B cell (primary cell): ENCODE data around the gene ACAD11. TPM values are rescaled to one million over a fixed set of nuclear protein-coding genes. Genes with fewer than 3 reads are reported as not detected.

ENCODE experiments used
- ATAC-seq: fragments of 200-7000 bp; cut with Tn5 transposase; one replicate; pipeline ENCODE4 v1.10.0; 2021; ENCODE audit warnings: low read depth, mild to moderate bottlenecking, moderate number of reproducible peaks, moderate library complexity
- CTCF ChIA-PET: fragments of 350-600 bp; sonication (Branson Sonifier 250); formaldehyde crosslinking; loops from one replicate; lab custom pipeline; 2021; ENCODE audit warnings: antibody characterized with exemption, inconsistent platforms; lab: Charles Lee
- POLR2A ChIA-PET: fragments of 350-600 bp; sonication (Branson Sonifier 250); formaldehyde crosslinking; loops from one replicate; lab custom pipeline; 2021; ENCODE audit warnings: antibody characterized with exemption; lab: Charles Lee
- DNase-seq: peaks from one replicate; pipeline ENCODE4 v3.0.0; 2013
- H2AFZ ChIP-seq: 2 replicates; pipeline ENCODE4 v1.6.1; 2012; ENCODE audit warnings: mild to moderate bottlenecking, low read depth, low read length; ENCODE audit not compliant: insufficient read depth, poor library complexity, severe bottlenecking
- H3K27ac ChIP-seq, 2 donors: 1 replicate in 1 of 2; 2 replicates in 1 of 2; pipeline ENCODE4 v1.5.1; 2012 to 2013; ENCODE audit warnings: low read length in 2 of 2, mild to moderate bottlenecking in 2 of 2, moderate library complexity in 1 of 2
- H3K27me3 ChIP-seq, 4 experiments: fragments of 200-600 bp in 1 of 4; sonication (generic) in 1 of 4; replicated peaks in 1 of 4; 1 replicate in 2 of 4; 2 replicates in 2 of 4; pipeline versions ENCODE4 v1.6.1 to v1.7.0; 2013 to 2016; ENCODE audit warnings: low read length in 3 of 4, mild to moderate bottlenecking in 2 of 4, mixed read lengths in 1 of 4, moderate library complexity in 1 of 4; ENCODE audit not compliant: insufficient read depth in 4 of 4, control insufficient read depth in 3 of 4; ENCODE audit errors: control extremely low read depth in 1 of 4
- H3K36me3 ChIP-seq, 2 experiments: replicated peaks in 1 of 2; 1 replicate in 1 of 2; 2 replicates in 1 of 2; pipeline versions ENCODE4 v1.6.1 to v1.7.1; 2013; ENCODE audit warnings: low read length in 1 of 2; ENCODE audit not compliant: insufficient read depth in 2 of 2, control insufficient read depth in 1 of 2; ENCODE audit errors: control extremely low read depth in 1 of 2, extremely low read depth in 1 of 2
- H3K4me1 ChIP-seq, 2 donors: fragments of 200-600 bp in 1 of 2; sonication (generic) in 1 of 2; 1 replicate in 1 of 2; 2 replicates in 1 of 2; pipeline versions ENCODE4 v1.5.1 to v1.6.1; 2013 to 2017; ENCODE audit warnings: low read length in 2 of 2; ENCODE audit not compliant: control insufficient read depth in 2 of 2, insufficient read depth in 2 of 2
- H3K4me2 ChIP-seq: replicated peaks from 2 replicates; pipeline ENCODE3; 2012; ENCODE audit warnings: mild to moderate bottlenecking, low read depth, low read length; ENCODE audit not compliant: poor library complexity, severe bottlenecking
- H3K4me3 ChIP-seq, 5 experiments: fragments of 200-600 bp in 1 of 5; sonication (generic) in 1 of 5; 1 replicate in 3 of 5; 2 replicates in 2 of 5; pipeline versions ENCODE4 v1.5.1 to v1.7.0; 2011 to 2016; ENCODE audit warnings: low read length in 4 of 5, mild to moderate bottlenecking in 4 of 5, low read depth in 2 of 5, control low read depth in 1 of 5, moderate library complexity in 1 of 5; ENCODE audit not compliant: insufficient read depth in 1 of 5; ENCODE audit errors: control extremely low read depth in 1 of 5, extremely low read depth in 1 of 5
- H3K79me2 ChIP-seq: fragments of 200-600 bp; sonication (generic); one replicate; pipeline ENCODE4 v1.6.0; 2016; ENCODE audit warnings: low read length; ENCODE audit not compliant: control insufficient read depth, insufficient read depth
- H3K9ac ChIP-seq: fragments of 200-600 bp; sonication (generic); 2 replicates; pipeline ENCODE4 v1.6.1; 2017; ENCODE audit warnings: mild to moderate bottlenecking, low read length, moderate library complexity
- H3K9me3 ChIP-seq, 3 donors: one replicate each; pipeline versions ENCODE4 v1.6.1 to v1.7.1; 2013; ENCODE audit warnings: low read length in 2 of 3; ENCODE audit not compliant: control insufficient read depth in 2 of 3, insufficient read depth in 1 of 3; ENCODE audit errors: control extremely low read depth in 1 of 3
- H4K20me1 ChIP-seq: 2 replicates; pipeline ENCODE4 v1.6.0; 2012; ENCODE audit warnings: mild to moderate bottlenecking, low read length; ENCODE audit not compliant: insufficient read depth, control insufficient read depth, poor library complexity, severe bottlenecking
- H3K27ac Mint-ChIP-seq: one replicate; pipeline ENCODE4 v1.8.0; 2021; ENCODE audit warnings: mixed read lengths
- H3K27me3 Mint-ChIP-seq: one replicate; pipeline ENCODE4 v1.8.0; 2021; ENCODE audit warnings: mixed read lengths
- H3K4me1 Mint-ChIP-seq: one replicate; pipeline ENCODE4 v1.8.0; 2021; ENCODE audit warnings: mixed read lengths
- H3K4me3 Mint-ChIP-seq: one replicate; pipeline ENCODE4 v1.8.0; 2021; ENCODE audit warnings: mixed read lengths
- H3K9me3 Mint-ChIP-seq: one replicate; pipeline ENCODE4 v1.8.0; 2022; ENCODE audit warnings: mixed read lengths; ENCODE audit not compliant: insufficient read depth
- CTCF ChIP-seq: fragments of 200-600 bp; IDR thresholded peaks from one replicate; pipeline ENCODE4 v1.8.0; 2022; ENCODE audit warnings: antibody characterized with exemption, mild to moderate bottlenecking
- EZH2 ChIP-seq: IDR thresholded peaks from 2 replicates; pipeline ENCODE4 v1.6.1; 2012; ENCODE audit warnings: borderline replicate concordance, low read depth, mild to moderate bottlenecking, moderate library complexity, low read length; ENCODE audit not compliant: insufficient read depth, poor library complexity, severe bottlenecking
- WGBS: methylation state at CpG from one replicate; pipeline ENCODE4 v1.1.5; 2013; ENCODE audit warnings: missing lambda C conversion rate; ENCODE audit not compliant: insufficient coverage; 5-methylcytosine and 5-hydroxymethylcytosine counted together
- intact Hi-C: fragments of 100-400 bp; cut with micrococcal nuclease; formaldehyde crosslinking; loops from one replicate; pipeline ENCODE4 v1.10.0; 2022
- polyA plus RNA-seq: library from polyadenylated mRNA; depleted of rRNA; stranded (reverse); fragments of >200 nt; gene quantifications from 2 replicates; pipeline ENCODE4 v1.2.3, GENCODE V29; 2012
- total RNA-seq, 2 donors: library from RNA; stranded (reverse); fragments of 120-200 nt in 1 of 2; gene quantifications; 1 replicate in 1 of 2; 2 replicates in 1 of 2; pipeline versions ENCODE4 v1.2.3 to v1.2.4, GENCODE V29; 2013 to 2022

ACAD11 gene
- total and polyA plus RNA-seq, 2 donors (not counting 1 experiment from before 2014, with no cell fraction given) = 23.4 to 26.9 TPM

- ATAC-seq = no peak
- no peak for TF ChIP-seq EZH2
- no peak for TF ChIP-seq CTCF
- H3K4me3 ChIP-seq = no peak overlapping the region
- H3K9ac ChIP-seq = no peak overlapping the region
- intact Hi-C loops = no loop called here
- no peaks in the 10 kb centered on the region for H3K79me2 ChIP-seq
- Mint-ChIP-seq H3K27me3 (no peaks in the 10 kb centered on the region), H3K27ac (no peak overlapping the region), H3K9me3 (no peaks in the 10 kb centered on the region), H3K4me3 (no peak overlapping the region), H3K4me1 (no peaks in the 10 kb centered on the region)
- H3K9me3 ChIP-seq = no peaks in the 10 kb centered on the region
- ChIA-PET CTCF (no interaction called here), POLR2A (no interaction called here)
- peaks cover 0 to 3% of the 10 kb centered on the region in 2 experiments for H3K36me3 ChIP-seq
- no peak overlapping the region for H2AFZ ChIP-seq
- no peaks in the 10 kb centered on the region for H3K27me3 ChIP-seq
- no peak overlapping the region for H3K4me2 ChIP-seq
- H3K4me1 ChIP-seq = no peaks in the 10 kb centered on the region
- H4K20me1 ChIP-seq = no peaks in the 10 kb centered on the region
- DNase-seq = no peak
- H3K27ac ChIP-seq = no peak overlapping the region
- no CpG with 5 or more reads among the region's 1 CpG for whole genome bisulfite sequencing
These were observed 90.0 kb downstream of the ACAD11 start for GRCh38 chr3:132569580-132569979.

GRCh38 chr3:132569153-132569552 lies 90.5 kb downstream of the ACAD11 start:
- peaks cover 3% of the 10 kb centered on the region for H3K4me1 Mint-ChIP-seq
- H3K27me3 ChIP-seq = no peaks in the 10 kb centered on the region
- H3K27me3 Mint-ChIP-seq = no peaks in the 10 kb centered on the region
- no peak overlapping the region for H3K4me3 ChIP-seq
- H3K4me3 Mint-ChIP-seq = no peak overlapping the region
- intact Hi-C loops = no loop called here
- H4K20me1 ChIP-seq = no peaks in the 10 kb centered on the region
- H3K9me3 ChIP-seq = no peaks in the 10 kb centered on the region
- H3K9ac ChIP-seq = no peak overlapping the region
- ChIA-PET CTCF (no interaction called here), POLR2A (no interaction called here)
- DNase-seq (no peak), ATAC-seq (no peak)
- H3K9me3 Mint-ChIP-seq = no peaks in the 10 kb centered on the region
- H2AFZ ChIP-seq = no peak overlapping the region
- H3K27ac Mint-ChIP-seq = no peak overlapping the region
- H3K36me3 ChIP-seq = peaks cover 0 to 2% of the 10 kb centered on the region in 2 experiments
- H3K4me1 ChIP-seq = peaks cover 0 to 2% of the 10 kb centered on the region in 2 donors
- H3K4me2 ChIP-seq = no peak overlapping the region
- TF ChIP-seq EZH2 (no peak), CTCF (no peak)
- H3K79me2 ChIP-seq = no peaks in the 10 kb centered on the region
- no peak overlapping the region for H3K27ac ChIP-seq
- 88% methylated on average over 2 of the region's 2 CpGs for WGBS
